ENCODE results near the gene DDX41.
"Not testable (repeated sequence)": the region's sequence is repeated elsewhere in the genome, so short reads cannot be mapped to it uniquely, and the experiment has no call there.

The DDX41 gene

GRCh38 chr5:177546258-177546741 is 29.5 kb upstream of the DDX41 start:
- TF ChIP-seq ZNF274 (IDR thresholded peaks at IDR 0.05; ENCODE audit: low read depth, low read length), result no peak
- H3K4me3 ChIP-seq (ENCODE audit: low read length), result no peak overlapping the region

DNA sequence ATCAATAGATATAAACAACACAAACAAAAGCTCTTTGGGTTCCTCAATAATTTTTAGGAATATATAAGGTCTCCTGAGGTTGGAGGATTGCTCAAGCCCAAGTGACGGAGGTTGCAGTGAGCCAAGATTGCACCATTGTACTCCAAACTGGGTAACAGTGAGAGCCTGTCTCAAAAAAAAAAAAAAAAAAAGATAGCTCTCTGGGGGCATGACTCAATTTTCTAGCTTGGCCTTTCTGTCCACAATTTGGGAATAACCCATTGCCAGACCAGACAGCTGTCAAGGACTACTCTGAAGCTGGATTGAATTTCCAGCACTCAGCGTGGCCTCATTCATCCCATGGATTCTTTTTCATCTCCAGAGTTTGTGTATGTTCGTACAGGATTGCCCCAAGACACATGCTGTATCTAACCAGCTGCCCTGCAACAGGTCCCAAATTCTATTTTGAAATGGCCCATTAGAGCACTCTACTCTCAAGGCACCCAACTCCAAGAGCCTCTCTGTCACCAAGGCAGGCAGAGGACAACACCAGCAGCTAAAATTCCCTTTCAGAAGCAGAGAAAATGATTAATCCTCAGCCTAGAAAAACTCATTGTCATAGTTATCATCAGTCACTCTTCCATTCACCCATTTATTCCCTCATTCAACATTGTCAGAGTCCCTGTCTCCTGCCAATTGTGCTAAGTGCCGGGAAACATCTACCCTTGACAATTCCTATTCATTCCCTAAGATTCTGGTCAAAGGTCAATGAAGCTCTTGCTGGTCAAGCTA is 28.9 kb upstream of the DDX41 start:
- no peak for TF ChIP-seq ZNF274 (IDR thresholded peaks at IDR 0.05; ENCODE audit: low read depth, low read length)
- H3K4me3 ChIP-seq (ENCODE audit: low read length), result no peak overlapping the region

DNA sequence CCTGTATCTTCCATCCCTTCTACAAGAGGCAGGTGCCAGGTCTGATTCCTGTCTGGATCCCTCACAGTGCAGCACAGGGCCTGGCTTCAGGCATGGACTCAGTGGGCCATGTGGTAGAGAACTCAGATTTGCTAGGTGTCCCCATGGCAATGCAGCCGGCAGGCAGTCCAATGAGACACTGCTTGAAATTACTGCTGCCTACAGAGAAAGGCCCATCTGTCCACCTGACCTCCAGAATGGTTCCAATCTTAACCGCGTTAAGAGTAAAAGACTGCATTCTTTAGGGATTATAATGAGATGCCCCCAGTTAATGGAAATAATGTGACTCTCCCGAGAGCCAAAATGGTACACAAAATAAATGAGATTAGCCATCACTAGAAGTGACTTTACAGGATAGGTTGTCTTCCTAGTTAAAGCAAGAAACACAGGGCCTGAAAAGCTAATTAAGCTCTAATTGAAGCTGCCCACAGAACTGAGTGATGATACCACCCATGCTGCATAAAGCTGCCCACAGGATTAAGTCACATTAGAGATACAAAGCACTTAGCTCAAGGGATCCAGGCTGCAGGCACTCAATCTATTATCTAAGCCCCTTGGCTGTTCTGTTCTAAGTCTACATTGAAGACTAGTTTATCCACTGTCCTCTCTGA is 26.2 kb upstream of the DDX41 start:
- TF ChIP-seq ZNF274 (IDR thresholded peaks at IDR 0.05; ENCODE audit: low read depth, low read length), result no peak
- no peak overlapping the region for H3K4me3 ChIP-seq (ENCODE audit: low read length)

- TF ChIP-seq ZNF274 (IDR thresholded peaks at IDR 0.05; ENCODE audit: low read depth, low read length), result no peak
- H3K4me3 ChIP-seq (ENCODE audit: low read length), result no peak overlapping the region
These were observed 23.7 kb upstream of the DDX41 start for GRCh38 chr5:177540438-177540837.

GRCh38 chr5:177539411-177539810 is 22.6 kb upstream of the DDX41 start:
- no peak for TF ChIP-seq ZNF274 (IDR thresholded peaks at IDR 0.05; ENCODE audit: low read depth, low read length)
- no peak overlapping the region for H3K4me3 ChIP-seq (ENCODE audit: low read length)

- no peak for TF ChIP-seq ZNF274 (IDR thresholded peaks at IDR 0.05; ENCODE audit: low read depth, low read length)
- no peak overlapping the region for H3K4me3 ChIP-seq (ENCODE audit: low read length)
These were observed 22.1 kb upstream of the DDX41 start for GRCh38 chr5:177538876-177539275.

DNA sequence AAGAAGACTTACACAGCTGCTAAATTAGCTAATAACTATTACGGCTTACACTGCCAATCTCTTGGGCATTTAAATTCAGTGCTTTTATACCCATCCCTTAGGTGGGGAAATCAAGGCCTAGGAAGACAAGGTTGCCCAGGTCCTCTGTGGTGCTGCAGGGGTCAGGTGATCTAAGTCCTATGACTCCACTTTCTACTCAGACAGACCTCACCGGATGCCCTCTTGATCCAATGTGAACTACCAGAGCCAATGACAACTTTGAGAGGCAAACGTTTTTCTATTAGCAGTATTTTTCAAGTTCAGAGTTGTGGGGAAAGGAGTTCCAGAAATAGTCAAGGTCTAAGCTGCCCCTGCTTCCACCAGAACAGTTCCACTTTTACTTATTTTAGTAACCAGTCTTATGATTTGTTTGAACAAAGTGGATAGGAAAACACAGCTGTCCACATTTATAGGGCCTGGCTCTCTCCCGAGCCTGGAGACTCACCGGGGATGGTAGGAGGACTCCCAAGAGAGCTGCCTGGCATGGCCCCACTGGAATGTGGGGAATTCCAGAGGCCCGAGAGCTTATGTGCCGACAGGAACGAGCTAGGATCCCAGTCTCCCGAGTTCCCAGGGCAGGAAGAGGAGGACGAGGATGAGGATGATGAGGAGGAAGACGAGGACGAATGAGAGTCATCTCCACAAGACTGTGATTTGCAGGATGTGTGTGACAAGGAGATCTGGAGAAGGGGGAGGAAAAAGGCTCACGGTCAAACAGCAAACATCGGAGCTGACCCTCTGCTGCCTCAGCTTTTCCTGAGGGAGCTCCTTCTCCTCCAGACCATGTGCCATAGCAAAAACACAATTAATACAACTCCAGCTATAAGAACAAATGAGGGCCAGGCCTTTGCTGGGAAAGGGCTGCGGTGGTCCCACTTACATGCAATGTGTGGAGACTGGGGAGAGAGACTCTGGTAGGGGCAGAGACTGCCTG is 20.9 kb upstream of the DDX41 start:
- H3K4me3 ChIP-seq (ENCODE audit: low read length), result no peak overlapping the region
- no peak for TF ChIP-seq ZNF274 (IDR thresholded peaks at IDR 0.05; ENCODE audit: low read depth, low read length)

GRCh38 chr5:177536386-177536785 is 19.6 kb upstream of the DDX41 start:
- H3K4me3 ChIP-seq (ENCODE audit: low read length), result no peak overlapping the region
- TF ChIP-seq ZNF274 (IDR thresholded peaks at IDR 0.05; ENCODE audit: low read depth, low read length), result no peak

DNA sequence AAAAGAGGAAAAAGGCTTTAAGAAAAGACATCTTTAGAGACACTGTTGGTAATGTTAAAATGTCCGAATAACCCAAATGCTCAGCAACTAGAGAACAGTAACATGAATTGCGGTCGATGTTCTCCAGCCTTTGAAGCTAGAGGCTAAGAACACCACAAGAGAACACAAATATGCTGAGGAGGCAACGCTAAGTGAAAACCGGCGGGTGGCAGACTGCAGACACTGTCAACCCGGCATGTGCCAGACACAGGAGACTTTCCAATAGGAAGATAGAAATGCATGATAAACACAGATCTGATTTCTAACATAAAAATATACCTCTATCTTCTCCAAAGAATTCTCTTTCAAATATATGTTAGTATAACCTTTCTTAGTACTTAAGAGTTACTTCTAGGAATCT is 18.4 kb upstream of the DDX41 start:
- no peak for TF ChIP-seq ZNF274 (IDR thresholded peaks at IDR 0.05; ENCODE audit: low read depth, low read length)
- H3K4me3 ChIP-seq (ENCODE audit: low read length), result no peak overlapping the region

GRCh38 chr5:177534433-177534832 is 17.7 kb upstream of the DDX41 start:
- H3K4me3 ChIP-seq (ENCODE audit: low read length), result not testable (repeated sequence)

DNA sequence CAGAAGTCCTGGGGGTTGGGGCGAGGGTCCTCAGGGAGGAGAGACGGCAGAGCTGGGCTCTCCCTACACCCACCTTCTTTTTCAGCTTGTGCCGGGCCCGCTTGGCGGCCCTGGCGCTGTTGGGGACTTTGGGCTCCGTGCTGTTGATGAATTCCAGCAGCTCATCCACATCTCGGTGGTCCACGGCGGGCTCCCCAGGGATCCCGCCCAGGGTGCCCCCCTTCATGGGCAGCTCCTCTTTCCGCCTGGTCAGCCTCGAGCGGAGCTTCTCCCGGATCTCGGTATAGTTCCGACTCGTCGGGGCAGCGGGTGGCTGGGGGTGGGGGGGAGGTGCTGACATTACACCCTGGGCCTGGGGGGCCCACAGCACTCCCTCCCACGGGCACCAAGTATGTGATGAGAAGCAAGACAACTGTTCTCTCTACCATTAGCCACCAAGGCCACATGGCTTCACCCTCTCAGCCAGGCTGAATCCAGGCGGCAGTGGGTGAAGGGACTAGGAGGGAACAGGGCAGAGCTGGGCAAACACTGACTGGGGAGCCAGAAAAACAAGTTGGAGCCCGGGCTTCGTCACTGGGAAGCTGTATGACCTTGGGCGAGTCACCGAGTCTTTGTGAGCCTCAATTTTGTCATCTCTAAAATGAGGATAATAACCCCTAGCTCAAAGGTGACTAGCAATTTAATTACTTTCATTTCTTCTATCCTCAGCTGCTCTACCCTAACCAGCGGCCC is 14.6 kb upstream of the DDX41 start:
- no peak for TF ChIP-seq ZNF274 (IDR thresholded peaks at IDR 0.05; ENCODE audit: low read depth, low read length)
- no peak overlapping the region for H3K4me3 ChIP-seq (ENCODE audit: low read length)

GRCh38 chr5:177530638-177531037 is 13.9 kb upstream of the DDX41 start:
- no peak for TF ChIP-seq ZNF274 (IDR thresholded peaks at IDR 0.05; ENCODE audit: low read depth, low read length)
- no peak overlapping the region for H3K4me3 ChIP-seq (ENCODE audit: low read length)

GRCh38 chr5:177529247-177530203 is 12.8 kb upstream of the DDX41 start:
- TF ChIP-seq ZNF274 (IDR thresholded peaks at IDR 0.05; ENCODE audit: low read depth, low read length), result no peak
- H3K4me3 ChIP-seq (ENCODE audit: low read length), result no peak overlapping the region

Data from GM08714 (cell line).